Choroid plexus epithelial cell (primary cell): ENCODE data around the gene HLA-DRB1.

Source experiments
- DNase-seq: peaks from one replicate; pipeline ENCODE4 v3.0.0-alpha.2; 2010; ENCODE audit warnings: low read depth
- H3K4me3 ChIP-seq: 2 replicates; pipeline ENCODE4 v1.5.1; 2011; ENCODE audit warnings: low read depth, mild to moderate bottlenecking, control low read depth, low read length, moderate library complexity
- CTCF ChIP-seq: conservative IDR thresholded peaks from 2 replicates; pipeline ENCODE4 v1.5.1; 2011; ENCODE audit warnings: low read depth, mild to moderate bottlenecking, control low read depth, inconsistent platforms, low read length, moderate library complexity

Gene HLA-DRB1

GRCh38 chr6:32615885-32616532 lies 26.4 kb upstream of the HLA-DRB1 start:
- no peak for DNase-seq
- TF ChIP-seq CTCF = no peak
- H3K4me3 ChIP-seq = no peak overlapping the region

GRCh38 chr6:32614366-32615081 lies 24.9 kb upstream of the HLA-DRB1 start:
- H3K4me3 ChIP-seq = no peak overlapping the region
- no peak for TF ChIP-seq CTCF
- no peak for DNase-seq

- no peak overlapping the region for H3K4me3 ChIP-seq
- TF ChIP-seq CTCF = no peak
- DNase-seq = no peak
Measured at GRCh38 chr6:32613475-32613874, 23.8 kb upstream of the HLA-DRB1 start.

- DNase-seq = no peak
- TF ChIP-seq CTCF = no peak
- H3K4me3 ChIP-seq = no peak overlapping the region
Measured at GRCh38 chr6:32610682-32611296, 21.1 kb upstream of the HLA-DRB1 start.

- DNase-seq = peak; percentile 97
- no peak for TF ChIP-seq CTCF
- H3K4me3 ChIP-seq = no peak overlapping the region
Measured at GRCh38 chr6:32609731-32610640, 20.3 kb upstream of the HLA-DRB1 start.

GRCh38 chr6:32609391-32609730 lies 19.7 kb upstream of the HLA-DRB1 start:
- no peak overlapping the region for H3K4me3 ChIP-seq
- no peak for TF ChIP-seq CTCF
- no peak for DNase-seq
